Inflammatory macrophage (primary cell): ENCODE measurements around the gene ARHGAP22.

Experiments
- DNase-seq, 2 donors: peaks; one replicate each; pipeline ENCODE4 v3.0.0-alpha.2; 2020 to 2022

ARHGAP22 gene

GRCh38 chr10:48526846-48527505 lies 77.9 kb downstream of the ARHGAP22 start:
- DNase-seq: no peak

GRCh38 chr10:48526011-48526821 lies 78.7 kb downstream of the ARHGAP22 start:
- DNase-seq: no peak

- DNase-seq: no peak
Observed at GRCh38 chr10:48525113-48525512, 79.8 kb downstream of the ARHGAP22 start.

DNA sequence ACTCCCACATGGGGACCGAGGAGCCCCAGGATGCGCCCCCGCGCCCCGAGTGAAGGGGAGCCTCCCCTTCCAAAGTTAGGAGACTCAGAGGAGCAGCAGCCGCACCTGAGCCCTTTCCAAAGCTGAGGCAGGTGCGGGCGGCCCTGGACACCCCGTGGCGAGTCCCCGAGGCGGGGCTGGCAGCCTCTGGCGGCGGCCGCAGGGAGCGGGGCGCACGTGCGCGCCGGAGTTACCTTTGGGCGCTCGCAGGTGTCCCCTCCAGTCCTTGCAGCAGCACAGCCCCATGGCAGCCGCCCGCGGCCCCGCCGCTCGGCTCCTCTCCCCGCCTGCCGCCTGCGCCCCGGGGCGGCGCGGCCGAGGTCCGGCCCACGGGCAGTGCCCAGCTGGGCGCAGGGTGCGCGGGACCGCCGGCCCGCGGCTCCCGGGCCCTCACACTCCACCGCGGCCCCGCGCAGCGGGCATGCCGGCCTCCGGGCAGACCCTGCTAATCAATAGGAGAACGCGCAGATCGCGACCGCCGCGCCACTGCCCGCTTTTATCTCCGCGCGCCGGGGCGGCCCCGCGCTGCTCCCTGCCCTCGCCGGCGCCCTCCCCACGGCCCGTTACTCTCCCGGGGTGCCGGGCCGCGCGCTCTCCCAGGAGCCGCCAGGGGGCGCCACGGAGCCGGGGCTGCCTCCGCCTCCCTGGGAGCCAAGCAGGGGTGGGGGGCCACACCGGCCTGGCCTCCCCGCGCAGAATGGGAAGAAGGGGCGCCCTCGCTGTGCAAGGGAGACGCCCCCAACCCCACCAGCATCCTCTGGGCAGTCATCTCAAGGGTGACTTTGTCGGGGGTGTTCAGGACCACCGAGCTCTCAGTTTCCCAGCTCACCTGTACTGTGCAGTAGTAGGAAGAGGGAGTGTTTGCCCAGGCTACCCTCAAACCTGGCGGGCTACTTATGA lies 80.8 kb downstream of the ARHGAP22 start:
- DNase-seq: peak; percentile 39 to 64

DNA sequence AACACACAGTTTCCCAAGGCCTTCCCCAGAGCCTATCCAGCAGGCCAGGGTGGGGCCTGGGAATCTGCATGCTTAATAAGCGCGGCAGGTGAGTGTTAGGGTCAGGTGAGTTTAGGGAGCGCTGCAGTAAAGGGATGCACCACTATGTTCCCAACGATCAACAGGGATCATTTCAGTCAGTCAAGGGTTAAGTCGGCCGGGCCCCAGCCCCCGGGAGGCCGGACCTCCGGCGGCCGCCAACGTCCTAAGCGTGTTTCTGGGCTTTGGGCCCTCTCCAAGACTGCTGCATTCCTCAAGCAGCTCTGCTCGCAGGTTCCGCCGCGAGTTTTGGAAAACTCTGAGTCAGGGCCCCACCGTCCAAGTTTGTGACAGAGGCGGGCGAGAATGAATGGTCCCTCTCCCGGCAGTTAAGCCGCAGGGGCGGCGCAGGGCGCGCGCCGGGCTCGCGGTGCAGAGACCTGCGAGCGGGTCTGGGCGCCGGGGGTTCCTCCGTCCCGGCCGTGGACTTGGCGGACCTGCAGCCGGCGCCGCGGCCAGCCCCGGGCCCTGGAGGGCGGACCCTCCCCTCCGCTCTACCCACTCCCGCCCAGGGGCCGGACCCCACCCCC lies 81.6 kb downstream of the ARHGAP22 start:
- DNase-seq: peak in 1 of 2 donors; percentile 38

- DNase-seq: peak in 1 of 2 donors; percentile 40
Observed at GRCh38 chr10:48522011-48522765, 82.7 kb downstream of the ARHGAP22 start.

GRCh38 chr10:48520594-48520993 lies 84.3 kb downstream of the ARHGAP22 start:
- DNase-seq: no peak

DNA sequence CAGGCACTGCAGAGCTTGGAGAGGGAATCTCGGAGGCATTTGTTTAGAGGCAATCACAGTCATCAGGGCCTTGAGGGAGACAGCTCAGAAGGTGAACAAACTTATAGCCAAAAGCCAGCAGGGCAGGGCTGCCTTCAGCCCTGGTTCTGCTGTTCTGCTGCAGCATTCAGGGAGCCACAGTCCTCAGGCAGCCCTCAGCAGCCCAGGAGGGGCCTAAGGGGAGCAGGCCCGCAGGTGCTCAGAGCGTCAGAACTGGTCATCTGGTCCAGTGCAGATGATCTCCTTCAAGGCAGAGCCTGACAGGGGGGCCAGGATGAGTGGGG lies 84.7 kb downstream of the ARHGAP22 start:
- DNase-seq: no peak

GRCh38 chr10:48519481-48520183 lies 85.2 kb downstream of the ARHGAP22 start:
- DNase-seq: no peak

DNA sequence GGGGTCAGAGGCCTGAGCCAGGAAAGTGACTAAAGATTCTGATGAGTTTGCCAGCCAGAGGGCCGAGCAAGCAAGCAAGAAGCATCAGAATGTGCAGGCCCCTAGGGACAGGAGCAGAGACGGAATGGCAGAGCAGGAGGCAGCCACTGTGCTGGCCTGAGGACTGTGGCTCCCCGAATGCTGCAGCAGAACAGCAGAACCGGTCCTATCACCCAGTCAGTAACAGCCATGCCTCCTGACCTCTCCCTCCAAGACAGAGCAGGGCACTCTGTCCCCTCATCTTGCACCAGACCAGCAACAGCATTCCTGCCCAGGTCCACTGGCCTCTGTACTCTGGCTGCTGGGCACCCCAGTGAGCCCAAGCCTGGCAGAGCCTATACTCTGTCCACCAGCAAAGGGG lies 85.9 kb downstream of the ARHGAP22 start:
- no peak for DNase-seq

DNA sequence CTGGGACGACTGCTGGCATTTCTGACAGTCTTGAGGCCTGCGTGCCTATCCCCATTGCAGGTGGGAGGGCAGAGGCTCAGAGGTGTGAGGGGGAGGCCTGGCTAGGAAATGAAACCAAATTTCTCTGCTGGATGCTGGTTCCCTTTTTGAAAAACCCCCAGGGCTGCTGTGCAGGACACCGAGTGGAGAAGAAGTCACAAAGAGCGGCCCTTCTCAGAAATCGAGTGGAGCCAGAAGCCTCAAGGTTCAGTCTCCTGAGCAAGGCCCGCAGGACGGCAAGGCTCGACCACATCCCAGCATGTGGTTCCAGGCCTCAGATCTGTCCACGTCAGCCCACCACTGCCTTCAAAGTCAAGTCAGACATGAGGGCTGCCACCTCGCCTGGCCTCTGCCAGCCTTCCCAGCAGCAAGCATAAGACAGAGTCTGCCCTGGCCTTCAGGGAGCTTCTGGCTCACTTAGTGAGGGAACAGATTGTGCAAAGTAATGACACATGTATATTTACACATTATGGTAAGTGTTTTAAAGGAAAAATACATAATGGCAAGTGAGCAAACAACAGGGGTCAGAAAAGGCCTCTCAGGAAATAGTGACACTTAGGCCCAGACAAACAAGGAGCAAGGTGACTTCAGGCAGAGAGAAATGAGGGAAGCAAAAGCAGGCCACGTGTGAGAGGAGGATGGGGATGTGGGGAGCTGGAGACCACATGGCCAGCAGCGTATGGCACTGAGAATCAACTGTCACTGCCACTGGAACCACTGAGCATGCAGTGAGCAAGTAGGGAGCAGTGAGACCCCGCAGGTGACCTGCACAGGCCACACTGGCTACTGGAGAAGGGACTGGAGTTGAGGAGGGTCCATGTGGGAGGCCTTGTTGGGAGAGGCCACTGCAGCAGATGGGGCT lies 86.7 kb downstream of the ARHGAP22 start:
- DNase-seq: peak; percentile 65 to 88

DNA sequence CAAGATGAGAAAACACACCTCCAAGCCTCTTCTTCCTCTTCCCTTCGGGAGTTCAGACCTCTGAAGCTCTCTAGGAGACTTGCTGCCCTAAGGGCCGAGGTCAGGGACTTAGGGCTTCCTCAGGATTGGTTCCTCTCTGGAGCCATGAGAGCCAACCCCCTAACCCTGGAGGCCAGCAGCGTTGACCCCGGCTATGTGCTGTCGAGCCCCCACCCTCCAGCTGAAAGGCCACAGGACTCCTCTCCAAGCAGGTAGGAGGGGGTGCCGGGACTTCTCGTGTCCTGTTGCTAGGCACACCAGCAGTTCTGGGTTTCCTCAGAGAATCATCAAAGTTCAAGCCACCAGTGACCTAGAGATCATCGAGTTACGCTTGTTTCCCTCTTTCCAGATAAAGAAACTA lies 87.4 kb downstream of the ARHGAP22 start:
- DNase-seq: no peak

- peak; percentile 54 to 59 for DNase-seq
Observed at GRCh38 chr10:48516911-48517310, 88.0 kb downstream of the ARHGAP22 start.

DNA sequence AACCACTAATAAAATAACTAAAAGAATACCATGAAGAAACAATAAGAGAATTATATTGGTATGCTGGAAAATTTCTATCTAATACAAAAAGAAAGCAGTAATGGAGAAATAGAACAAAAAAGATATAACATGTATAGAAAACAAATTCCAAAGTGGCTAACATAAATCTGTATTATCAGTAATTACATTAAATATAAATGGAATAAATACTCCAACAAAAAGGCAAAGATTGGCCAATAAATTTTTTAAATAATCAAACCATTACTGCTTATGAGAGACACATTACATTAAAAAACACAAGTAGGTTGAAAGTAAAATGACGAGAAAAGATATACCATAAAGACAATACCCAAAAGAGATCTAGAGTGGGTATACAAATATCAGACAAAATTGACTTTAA lies 90.0 kb downstream of the ARHGAP22 start:
- DNase-seq: no peak

- no peak for DNase-seq
Observed at GRCh38 chr10:48514255-48514654, 90.6 kb downstream of the ARHGAP22 start.

DNA sequence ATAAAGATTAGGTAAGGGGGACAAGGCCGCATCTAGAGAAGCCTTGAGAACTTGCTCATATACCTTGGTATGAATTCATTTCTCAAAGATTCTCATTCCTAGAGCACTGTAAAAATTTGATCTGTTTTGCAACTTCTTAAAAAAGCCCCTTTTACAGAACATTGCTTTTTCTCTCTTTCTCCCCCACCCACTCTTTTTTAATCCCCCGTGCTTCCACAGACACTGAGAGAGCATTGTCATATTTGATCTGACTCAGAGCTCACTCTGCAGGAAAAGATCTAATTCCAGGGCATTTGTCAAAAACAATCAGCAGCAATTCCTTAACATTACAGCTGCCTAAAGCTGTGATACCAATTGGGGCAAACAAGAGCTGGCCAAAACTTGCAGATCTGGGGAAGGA lies 92.0 kb downstream of the ARHGAP22 start:
- peak; percentile 31 to 54 for DNase-seq

- DNase-seq: peak; percentile 94
Observed at GRCh38 chr10:48511875-48512231, 93.0 kb downstream of the ARHGAP22 start.

- no peak for DNase-seq
Observed at GRCh38 chr10:48511066-48511874, 93.6 kb downstream of the ARHGAP22 start.

DNA sequence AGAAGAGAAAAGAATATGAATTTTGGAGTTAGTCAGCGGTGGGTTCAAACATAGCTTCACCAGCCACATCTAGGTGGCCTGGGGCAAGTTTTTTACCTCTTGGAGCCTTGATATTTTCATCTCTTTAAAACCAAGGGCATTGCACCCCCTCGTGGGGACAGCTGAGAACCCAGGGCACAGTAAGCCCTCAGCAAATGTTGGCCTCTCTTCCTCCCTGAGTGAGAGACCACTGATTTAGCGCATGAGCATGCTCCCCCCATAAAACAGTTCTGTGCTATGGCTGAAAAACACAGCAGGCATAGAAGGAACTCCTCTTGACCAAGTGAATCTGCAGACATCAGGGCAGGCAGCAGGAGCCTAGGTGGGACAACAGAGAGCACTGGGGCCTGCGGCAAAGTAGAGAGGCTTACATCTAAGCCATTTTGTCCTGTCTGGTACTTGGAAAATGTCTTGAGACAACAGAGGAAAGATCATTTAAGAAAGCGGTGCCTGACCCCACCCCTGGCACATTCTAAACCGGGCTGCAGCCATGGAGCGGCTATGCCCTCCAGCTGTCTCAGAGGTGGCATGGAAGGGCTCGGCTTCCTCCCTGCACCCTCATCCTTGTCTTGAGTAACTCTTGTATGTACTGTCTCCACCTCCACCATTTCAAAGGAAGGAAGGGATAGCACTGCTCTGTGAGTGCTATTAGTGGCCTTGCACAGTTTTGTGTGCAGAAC lies 94.7 kb downstream of the ARHGAP22 start:
- peak; percentile 15 to 40 for DNase-seq
